ENCODE data around the gene PDGFA. TPM values are rescaled to one million over a fixed set of nuclear protein-coding genes. Genes with fewer than 3 reads are reported as not detected.

PDGFA gene
- polyA plus RNA-seq, 1 donor (not counting 4 experiments of a cell fraction or from before 2014, with no cell fraction given), result 14.8 TPM

- Histone ChIP-seq H3K9ac (ENCODE audit: control insufficient read depth, extremely low read depth, insufficient read depth, low read length) (peak overlapping the region; percentile 61), H3K4me1 (ENCODE audit: control insufficient read depth, extremely low read depth, insufficient read depth, low read length) (peaks cover 48% of the 10 kb centered on the region), H3K79me2 (ENCODE audit: control insufficient read depth, insufficient read depth, low read length) (peaks cover 70% of the 10 kb centered on the region), H3K9me3 (ENCODE audit: control insufficient read depth, low read depth, low read length) (no peaks in the 10 kb centered on the region), H3K36me3 (ENCODE audit: control insufficient read depth in 2 of 2, extremely low read depth in 1 of 2, insufficient read depth in 2 of 2, low read length in 2 of 2) (peaks cover 2 to 5% of the 10 kb centered on the region in 2 experiments), H3K27me3 (ENCODE audit: control insufficient read depth, extremely low read depth, insufficient read depth, low read length) (peaks cover 2% of the 10 kb centered on the region), H4K20me1 (ENCODE audit: control insufficient read depth, extremely low read depth, insufficient read depth, low read length) (peaks cover 7% of the 10 kb centered on the region), H3K27ac (ENCODE audit: control insufficient read depth, insufficient read depth, low read length) (peak overlapping the region; percentile 60), H3K4me3 (ENCODE audit: control insufficient read depth in 2 of 3, extremely low read depth in 1 of 3, insufficient read depth in 2 of 3, low read depth in 1 of 3, low read length in 3 of 3) (peak overlapping the region in 2 of 3 experiments; percentile 27 to 73), H3K4me2 (ENCODE audit: control insufficient read depth, extremely low read depth, insufficient read depth, low read depth, low read length) (peak overlapping the region; percentile 77), H3K9me1 (ENCODE audit: control insufficient read depth, extremely low read depth, insufficient read depth, low read length) (no peaks in the 10 kb centered on the region), H2AFZ (ENCODE audit: control insufficient read depth, low read length) (no peak overlapping the region)
- no peak for TF ChIP-seq EZH2 (IDR thresholded peaks at IDR 0.05; ENCODE audit: low read length)
- TF ChIP-seq, protein P1, sequence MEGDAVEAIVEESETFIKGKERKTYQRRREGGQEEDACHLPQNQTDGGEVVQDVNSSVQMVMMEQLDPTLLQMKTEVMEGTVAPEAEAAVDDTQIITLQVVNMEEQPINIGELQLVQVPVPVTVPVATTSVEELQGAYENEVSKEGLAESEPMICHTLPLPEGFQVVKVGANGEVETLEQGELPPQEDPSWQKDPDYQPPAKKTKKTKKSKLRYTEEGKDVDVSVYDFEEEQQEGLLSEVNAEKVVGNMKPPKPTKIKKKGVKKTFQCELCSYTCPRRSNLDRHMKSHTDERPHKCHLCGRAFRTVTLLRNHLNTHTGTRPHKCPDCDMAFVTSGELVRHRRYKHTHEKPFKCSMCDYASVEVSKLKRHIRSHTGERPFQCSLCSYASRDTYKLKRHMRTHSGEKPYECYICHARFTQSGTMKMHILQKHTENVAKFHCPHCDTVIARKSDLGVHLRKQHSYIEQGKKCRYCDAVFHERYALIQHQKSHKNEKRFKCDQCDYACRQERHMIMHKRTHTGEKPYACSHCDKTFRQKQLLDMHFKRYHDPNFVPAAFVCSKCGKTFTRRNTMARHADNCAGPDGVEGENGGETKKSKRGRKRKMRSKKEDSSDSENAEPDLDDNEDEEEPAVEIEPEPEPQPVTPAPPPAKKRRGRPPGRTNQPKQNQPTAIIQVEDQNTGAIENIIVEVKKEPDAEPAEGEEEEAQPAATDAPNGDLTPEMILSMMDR (optimal IDR thresholded peaks at IDR 0.05 in 1 of 3, IDR thresholded peaks at IDR 0.05 in 1 of 3, conservative IDR thresholded peaks at IDR 0.05 in 1 of 3; ENCODE audit: extremely low read depth in 1 of 3, insufficient read depth in 2 of 3, low read length in 3 of 3), result no peak
- dilution Hi-C loops (cut with MboI; ENCODE audit: extremely low pct_ligation_motif_present, low sequenced_read_pairs), result no loop called here
- no peak for FAIRE-seq
- DNase-seq (ENCODE audit: low read depth, low spot score), result no peak
Measured at GRCh38 chr7:515628-516027, 4.0 kb downstream of the PDGFA start.

GRCh38 chr7:514651-515598 is 4.7 kb downstream of the PDGFA start:
- Histone ChIP-seq H3K36me3 (ENCODE audit: control insufficient read depth in 2 of 2, extremely low read depth in 1 of 2, insufficient read depth in 2 of 2, low read length in 2 of 2) (peaks cover 4 to 8% of the 10 kb centered on the region in 2 experiments), H3K27me3 (ENCODE audit: control insufficient read depth, extremely low read depth, insufficient read depth, low read length) (no peaks in the 10 kb centered on the region), H3K9me1 (ENCODE audit: control insufficient read depth, extremely low read depth, insufficient read depth, low read length) (no peaks in the 10 kb centered on the region), H3K4me2 (ENCODE audit: control insufficient read depth, extremely low read depth, insufficient read depth, low read depth, low read length) (peak overlapping the region; percentile 77), H3K4me3 (ENCODE audit: control insufficient read depth in 2 of 3, extremely low read depth in 1 of 3, insufficient read depth in 2 of 3, low read depth in 1 of 3, low read length in 3 of 3) (peak overlapping the region in 2 of 3 experiments; percentile 27 to 73), H4K20me1 (ENCODE audit: control insufficient read depth, extremely low read depth, insufficient read depth, low read length) (peaks cover 7% of the 10 kb centered on the region), H3K9me3 (ENCODE audit: control insufficient read depth, low read depth, low read length) (no peaks in the 10 kb centered on the region), H3K79me2 (ENCODE audit: control insufficient read depth, insufficient read depth, low read length) (peaks cover 70% of the 10 kb centered on the region), H3K9ac (ENCODE audit: control insufficient read depth, extremely low read depth, insufficient read depth, low read length) (peak overlapping the region; percentile 61), H3K27ac (ENCODE audit: control insufficient read depth, insufficient read depth, low read length) (peak overlapping the region; percentile 60), H2AFZ (ENCODE audit: control insufficient read depth, low read length) (no peak overlapping the region), H3K4me1 (ENCODE audit: control insufficient read depth, extremely low read depth, insufficient read depth, low read length) (peaks cover 48% of the 10 kb centered on the region)
- TF ChIP-seq, protein P1 (optimal IDR thresholded peaks at IDR 0.05 in 1 of 3, IDR thresholded peaks at IDR 0.05 in 1 of 3, conservative IDR thresholded peaks at IDR 0.05 in 1 of 3; ENCODE audit: extremely low read depth in 1 of 3, insufficient read depth in 2 of 3, low read length in 3 of 3), result no peak
- TF ChIP-seq EZH2 (IDR thresholded peaks at IDR 0.05; ENCODE audit: low read length), result no peak
- DNase-seq (ENCODE audit: low read depth, low spot score) (no peak), FAIRE-seq (peak; percentile 94)
- dilution Hi-C loops (cut with MboI; ENCODE audit: extremely low pct_ligation_motif_present, low sequenced_read_pairs), result no loop called here
